HEK293 (cell line): ENCODE results near the gene NEUROG2.

ENCODE experiments used
- CTCF ChIA-PET: fragments of 350-600 bp; formaldehyde crosslinking; extraction: SDS; loops from one replicate; lab custom pipeline; 2021; ENCODE audit warnings: antibody characterized with exemption; lab: Yijun Ruan, JAX
- POLR2A ChIA-PET: fragments of 300-600 bp; formaldehyde crosslinking; extraction: SDS; loops from one replicate; lab custom pipeline; 2020; ENCODE audit warnings: antibody characterized with exemption, inconsistent platforms; lab: Yijun Ruan, JAX
- H3K27ac ChIP-seq: fragments of 200-500 bp; sonication (Bioruptor generic); 2 replicates; pipeline ENCODE4 v1.5.1; 2014; ENCODE audit warnings: low read depth, low read length, control low read depth, inconsistent platforms; ENCODE audit errors: extremely low read depth
- H3K36me3 ChIP-seq, 2 experiments: fragments of 200-500 bp in 1 of 2; sonication (Bioruptor generic) in 1 of 2; 1 replicate in 1 of 2; 2 replicates in 1 of 2; pipeline ENCODE4 v1.5.1; 2014 to 2017; ENCODE audit warnings: inconsistent platforms in 2 of 2, low read length in 2 of 2; ENCODE audit not compliant: control insufficient read depth in 2 of 2, insufficient read depth in 1 of 2
- H3K4me1 ChIP-seq: fragments of 200-500 bp; sonication (Bioruptor generic); 2 replicates; pipeline ENCODE4 v1.5.1; 2014; ENCODE audit warnings: mild to moderate bottlenecking, low read length, inconsistent platforms; ENCODE audit not compliant: control insufficient read depth, insufficient read depth
- H3K4me3 ChIP-seq: 2 replicates; pipeline ENCODE4 v1.5.1; 2011; ENCODE audit warnings: low read depth, mild to moderate bottlenecking, control low read depth, low read length, moderate library complexity
- H3K9me3 ChIP-seq: fragments of 200-500 bp; sonication (Bioruptor generic); 2 replicates; pipeline ENCODE4 v1.5.1; 2014; ENCODE audit warnings: low read depth, low read length, inconsistent platforms; ENCODE audit not compliant: control insufficient read depth, insufficient read depth
- GLIS2 ChIP-seq: fragments of 450-650 bp; formaldehyde crosslinking; IDR thresholded peaks from 2 replicates; pipeline ENCODE4 v1.5.1; 2016; ENCODE audit warnings: missing biosample characterization, missing genetic modification characterization
- IKZF3 ChIP-seq: fragments of 450-650 bp; IDR thresholded peaks from 2 replicates; pipeline ENCODE4 v1.5.0; 2018; ENCODE audit warnings: missing biosample characterization, mild to moderate bottlenecking, missing genetic modification characterization, moderate library complexity
- MYNN ChIP-seq: fragments of 450-650 bp; formaldehyde crosslinking; IDR thresholded peaks from 2 replicates; pipeline ENCODE4 v1.5.1; 2016; ENCODE audit warnings: missing biosample characterization, missing genetic modification characterization, borderline replicate concordance
- PRDM4 ChIP-seq: fragments of 450-650 bp; formaldehyde crosslinking; IDR thresholded peaks from 2 replicates; pipeline ENCODE4 v1.5.1; 2017; ENCODE audit warnings: missing biosample characterization, missing genetic modification characterization
- ZNF132 ChIP-seq: fragments of 450-650 bp; formaldehyde crosslinking; IDR thresholded peaks from 2 replicates; pipeline ENCODE4 v1.5.1; 2017; ENCODE audit warnings: missing biosample characterization, missing genetic modification characterization, borderline replicate concordance
- ZNF133 ChIP-seq: fragments of 450-650 bp; formaldehyde crosslinking; IDR thresholded peaks from 2 replicates; pipeline ENCODE4 v1.5.1; 2016; ENCODE audit warnings: missing biosample characterization, missing genetic modification characterization
- ZNF146 ChIP-seq: fragments of 450-650 bp; formaldehyde crosslinking; IDR thresholded peaks from 2 replicates; pipeline ENCODE4 v1.5.1; 2016; ENCODE audit warnings: missing biosample characterization, missing genetic modification characterization
- ZNF248 ChIP-seq: fragments of 450-650 bp; formaldehyde crosslinking; IDR thresholded peaks from 2 replicates; pipeline ENCODE4 v1.5.1; 2017; ENCODE audit warnings: missing biosample characterization, missing genetic modification characterization
- ZNF394 ChIP-seq: fragments of 450-650 bp; formaldehyde crosslinking; IDR thresholded peaks from 2 replicates; pipeline ENCODE4 v1.5.1; 2016; ENCODE audit warnings: missing biosample characterization, missing genetic modification characterization, mild to moderate bottlenecking, moderate library complexity, borderline replicate concordance
- ZNF426 ChIP-seq: fragments of 450-650 bp; formaldehyde crosslinking; IDR thresholded peaks from 2 replicates; pipeline ENCODE4 v1.5.1; 2017; ENCODE audit warnings: missing biosample characterization, missing genetic modification characterization, mild to moderate bottlenecking, inconsistent platforms, moderate library complexity
- ZNF488 ChIP-seq: fragments of 450-650 bp; formaldehyde crosslinking; IDR thresholded peaks from 2 replicates; pipeline ENCODE4 v1.5.1; 2016; ENCODE audit warnings: missing biosample characterization, missing genetic modification characterization
- ZNF514 ChIP-seq: fragments of 450-650 bp; formaldehyde crosslinking; IDR thresholded peaks from 2 replicates; pipeline ENCODE4 v1.5.1; 2016; ENCODE audit warnings: missing biosample characterization, missing genetic modification characterization
- ZNF626 ChIP-seq: fragments of 450-650 bp; sonication (Bioruptor Pico); formaldehyde crosslinking; IDR thresholded peaks from 2 replicates; pipeline ENCODE4 v1.5.1; 2018; ENCODE audit warnings: missing biosample characterization, missing genetic modification characterization, inconsistent platforms
- ZNF629 ChIP-seq: fragments of 450-650 bp; formaldehyde crosslinking; IDR thresholded peaks from 2 replicates; pipeline ENCODE4 v1.5.1; 2017; ENCODE audit warnings: missing biosample characterization, missing genetic modification characterization
- ZNF639 ChIP-seq: fragments of 450-650 bp; formaldehyde crosslinking; IDR thresholded peaks from 2 replicates; pipeline ENCODE4 v1.5.1; 2016; ENCODE audit warnings: missing biosample characterization, missing genetic modification characterization
- ZNF654 ChIP-seq: fragments of 450-650 bp; formaldehyde crosslinking; IDR thresholded peaks from 2 replicates; pipeline ENCODE4 v1.5.1; 2016; ENCODE audit warnings: low read depth, missing biosample characterization, missing genetic modification characterization
- ZSCAN5A ChIP-seq: fragments of 450-650 bp; formaldehyde crosslinking; IDR thresholded peaks from 2 replicates; pipeline ENCODE4 v1.5.1; 2016; ENCODE audit warnings: missing biosample characterization, missing genetic modification characterization
- ZXDB ChIP-seq: fragments of 450-650 bp; formaldehyde crosslinking; IDR thresholded peaks from 2 replicates; pipeline ENCODE4 v1.5.1; 2016; ENCODE audit warnings: missing biosample characterization, missing genetic modification characterization

NEUROG2 gene

GRCh38 chr4:112550728-112551127 is 34.7 kb upstream of the NEUROG2 start (continued):
- TF ChIP-seq ZNF248 (tag by site-specific recombination) (no peak), ZNF132 (no peak), ZNF514 (tag by site-specific recombination) (no peak)

GRCh38 chr4:112546476-112546875 is 30.5 kb upstream of the NEUROG2 start:
- Histone ChIP-seq H3K9me3 (no peaks in the 10 kb centered on the region), H3K27ac (no peak overlapping the region), H3K36me3 (peaks cover 0 to 3% of the 10 kb centered on the region in 2 experiments; a peak in 2 of 3 replicates)
- POLR2A ChIA-PET, result no interaction called here
- TF ChIP-seq ZNF394 (no peak), ZNF629 (tag by site-specific recombination) (no peak)
- TF ChIP-seq, all 188 proteins: peak for 0
- CTCF ChIA-PET, result no interaction called here
- no peaks in the 10 kb centered on the region for H3K4me1 ChIP-seq
- H3K4me3 ChIP-seq, result no peak overlapping the region

GRCh38 chr4:112545346-112545745 is 29.4 kb upstream of the NEUROG2 start:
- Histone ChIP-seq H3K9me3 (no peaks in the 10 kb centered on the region), H3K36me3 (peaks cover 0 to 7% of the 10 kb centered on the region in 2 experiments; a peak in 2 of 3 replicates), H3K27ac (no peak overlapping the region), H3K4me3 (no peak overlapping the region)
- POLR2A ChIA-PET, result no interaction called here
- TF ChIP-seq ZXDB (tag by site-specific recombination) (no peak), ZNF654 (tag by site-specific recombination) (no peak), MYNN (tag by site-specific recombination) (no peak), ZNF626 (no peak), ZNF426 (tag by site-specific recombination) (no peak), ZNF146 (tag by site-specific recombination) (no peak), ZNF639 (tag by site-specific recombination) (no peak), PRDM4 (tag by site-specific recombination) (no peak), ZSCAN5A (tag by site-specific recombination) (no peak), GLIS2 (no peak), IKZF3 (tag by site-specific recombination) (no peak), ZNF133 (tag by site-specific recombination) (no peak), ZNF488 (tag by site-specific recombination) (no peak)
- TF ChIP-seq, all 188 proteins: peak for 0
- CTCF ChIA-PET, result interaction anchor here (0.5 to 0.7 kb wide), 2 partner anchors 215 to 332 kb away, joined by 3 read pairs; no protein-coding TSS in a partner anchor
- no peaks in the 10 kb centered on the region for H3K4me1 ChIP-seq
